GM23248 (cell line): Measurements from ENCODE around the gene TCF12. TPM values are rescaled to one million over a fixed set of nuclear protein-coding genes. Genes with fewer than 3 reads are reported as not detected.
A peak's percentile ranks its signal among the peaks of the same experiment; 100 is the strongest.

ENCODE experiments used
- DNase-seq: peaks from one replicate; pipeline ENCODE4 v3.0.0-alpha.2; 2015
- H2AFZ ChIP-seq: fragments of 200-600 bp; sonication (generic); 2 replicates; pipeline ENCODE4 v1.6.1; 2016; ENCODE audit warnings: antibody characterized with exemption
- H3F3A ChIP-seq: fragments of 200-600 bp; sonication (generic); 2 replicates; pipeline ENCODE4 v1.6.1; 2016; ENCODE audit warnings: mild to moderate bottlenecking, antibody characterized with exemption, mixed run types; ENCODE audit not compliant: insufficient read depth
- H3K27ac ChIP-seq: fragments of 200-600 bp; sonication (generic); 2 replicates; pipeline ENCODE4 v1.5.1; 2016; ENCODE audit warnings: mild to moderate bottlenecking
- H3K27me3 ChIP-seq: fragments of 200-600 bp; sonication (generic); replicated peaks from 2 replicates; pipeline ENCODE4 v1.6.1; 2016; ENCODE audit warnings: mild to moderate bottlenecking; ENCODE audit not compliant: insufficient read depth
- H3K36me3 ChIP-seq: fragments of 200-600 bp; sonication (generic); 2 replicates; pipeline ENCODE4 v1.6.1; 2016; ENCODE audit warnings: low read depth, mild to moderate bottlenecking
- H3K4me1 ChIP-seq: fragments of 200-600 bp; sonication (generic); 2 replicates; pipeline ENCODE4 v1.6.1; 2016; ENCODE audit warnings: mild to moderate bottlenecking; ENCODE audit not compliant: insufficient read depth
- H3K4me2 ChIP-seq: fragments of 200-600 bp; sonication (generic); one replicate; pipeline ENCODE4 v1.6.1; 2016; ENCODE audit warnings: mild to moderate bottlenecking; ENCODE audit not compliant: unreplicated experiment
- H3K4me3 ChIP-seq: fragments of 200-600 bp; sonication (generic); 2 replicates; pipeline ENCODE4 v1.5.1; 2016; ENCODE audit warnings: mild to moderate bottlenecking
- H3K79me2 ChIP-seq: fragments of 200-600 bp; sonication (generic); 2 replicates; pipeline ENCODE4 v1.6.1; 2016; ENCODE audit warnings: mild to moderate bottlenecking; ENCODE audit not compliant: insufficient read depth
- H3K9ac ChIP-seq: fragments of 200-600 bp; sonication (generic); 2 replicates; pipeline ENCODE4 v1.6.1; 2016; ENCODE audit warnings: mild to moderate bottlenecking
- H3K9me2 ChIP-seq: fragments of 200-600 bp; sonication (generic); 2 replicates; pipeline ENCODE4 v1.6.1; 2016; ENCODE audit warnings: mixed run types, mild to moderate bottlenecking, moderate library complexity; ENCODE audit not compliant: insufficient read depth
- H3K9me3 ChIP-seq: fragments of 200-600 bp; sonication (generic); one replicate; pipeline ENCODE4 v1.6.1; 2017; ENCODE audit warnings: low read depth
- H4K20me1 ChIP-seq: fragments of 200-600 bp; sonication (generic); 2 replicates; pipeline ENCODE4 v1.6.0; 2016; ENCODE audit not compliant: insufficient read depth
- EZH2 ChIP-seq: fragments of 200-600 bp; sonication (generic); IDR thresholded peaks from 2 replicates; pipeline ENCODE4 v1.6.1; 2018; ENCODE audit warnings: antibody characterized with exemption, mild to moderate bottlenecking; ENCODE audit not compliant: insufficient read depth, poor library complexity, severe bottlenecking
- EZH2phosphoT487 ChIP-seq: fragments of 200-600 bp; sonication (generic); IDR thresholded peaks from 2 replicates; pipeline ENCODE4 v1.6.1; 2018; ENCODE audit warnings: antibody characterized with exemption, moderate library complexity, mild to moderate bottlenecking, low read depth; ENCODE audit not compliant: insufficient read depth
- WGBS, 2 experiments: methylation state at CpG; one replicate each; pipeline ENCODE4 v1.1.6; 2015 to 2017; ENCODE audit warnings: low lambda C conversion rate in 2 of 2, low coverage in 1 of 2; ENCODE audit errors: missing lambda C conversion rate in 2 of 2; 5-methylcytosine and 5-hydroxymethylcytosine counted together
- in situ Hi-C: fragments of 300-500 bp; cut with MboI; formaldehyde crosslinking; loops from 2 replicates; pipeline ENCODE4 v1.15.0; 2020
- polyA plus RNA-seq: library from polyadenylated mRNA; unstranded; fragments of >200 nt; fragmentation: Nextera tagmentation; extraction: Ambion mirVana; gene quantifications from 2 replicates; pipeline ENCODE4 v1.2.1, GENCODE V29; 2016
- total RNA-seq: library from RNA; depleted of rRNA; stranded (reverse); fragments of >200 nt; shearing (Covaris generic); gene quantifications from 2 replicates; pipeline ENCODE4 v1.2.3, GENCODE V29; 2014

TCF12 gene
- total and polyA plus RNA-seq, 2 experiments from 2014 or later: 53.6 to 58.6 TPM

DNA sequence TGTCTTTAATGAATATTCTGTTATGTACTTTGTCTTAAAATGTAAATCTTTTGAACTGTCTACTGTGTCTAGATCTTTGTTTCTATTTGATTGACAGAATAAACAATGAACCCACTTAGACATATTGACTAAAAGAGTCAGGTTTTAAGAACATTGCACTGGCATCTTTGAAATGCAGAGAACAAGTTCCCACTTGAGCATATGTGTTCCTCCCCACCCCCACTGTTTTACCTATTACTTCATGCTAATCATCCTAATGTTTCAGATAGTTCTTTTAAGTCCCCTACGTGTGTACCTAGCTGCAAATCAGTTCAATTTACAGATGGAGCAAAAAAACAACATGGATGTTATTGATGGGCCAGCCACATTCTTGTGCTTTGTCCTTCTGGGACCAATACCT lies 11.7 kb upstream of the TCF12 start:
- Histone ChIP-seq H4K20me1 (no peaks in the 10 kb centered on the region), H3K27ac (no peak overlapping the region), H3K9ac (no peak overlapping the region), H3F3A (no peaks in the 10 kb centered on the region), H3K27me3 (no peaks in the 10 kb centered on the region), H3K4me2 (no peak overlapping the region), H3K9me2 (no peaks in the 10 kb centered on the region), H3K4me3 (no peak overlapping the region), H2AFZ (no peak overlapping the region), H3K9me3 (no peaks in the 10 kb centered on the region), H3K4me1 (no peaks in the 10 kb centered on the region), H3K79me2 (no peaks in the 10 kb centered on the region), H3K36me3 (no peaks in the 10 kb centered on the region)
- no peak for TF ChIP-seq EZH2
- no peak for TF ChIP-seq EZH2phosphoT487
- DNase-seq: no peak
- in situ Hi-C loops: no loop called here
- 78 to 92% methylated on average over 1 of the region's 1 CpG for WGBS, 2 experiments

DNA sequence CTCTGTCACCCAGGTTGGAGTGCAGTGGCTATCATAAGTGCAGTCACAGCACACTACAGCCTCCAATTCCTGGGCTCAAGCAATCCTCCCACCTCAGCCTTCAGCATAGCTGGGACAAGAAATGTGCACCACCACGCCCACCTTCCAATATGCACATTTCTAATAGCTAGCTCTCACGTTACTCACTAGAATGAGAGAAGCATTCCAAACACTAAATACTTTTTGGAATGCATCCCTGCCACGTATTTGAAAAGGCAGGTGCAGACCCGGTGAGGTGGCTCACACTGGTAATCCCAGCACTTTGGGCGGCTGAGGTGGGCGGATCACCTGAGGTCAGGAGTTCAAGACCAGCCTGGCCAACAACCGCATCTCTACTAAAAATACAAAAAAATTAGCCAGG lies 7.6 kb upstream of the TCF12 start:
- DNase-seq: no peak
- in situ Hi-C loops: no loop called here
- Histone ChIP-seq H3K4me3 (no peak overlapping the region), H3K9me3 (no peaks in the 10 kb centered on the region), H3K4me2 (no peak overlapping the region), H4K20me1 (no peaks in the 10 kb centered on the region), H3K79me2 (no peaks in the 10 kb centered on the region), H3K9me2 (no peaks in the 10 kb centered on the region), H2AFZ (no peak overlapping the region), H3K27me3 (no peaks in the 10 kb centered on the region), H3F3A (no peaks in the 10 kb centered on the region), H3K27ac (no peak overlapping the region), H3K4me1 (no peaks in the 10 kb centered on the region), H3K36me3 (no peaks in the 10 kb centered on the region), H3K9ac (no peak overlapping the region)
- 92 to 94% methylated on average over 7 of the region's 7 CpGs for WGBS, 2 experiments
- TF ChIP-seq EZH2phosphoT487 (no peak), EZH2 (no peak)

DNA sequence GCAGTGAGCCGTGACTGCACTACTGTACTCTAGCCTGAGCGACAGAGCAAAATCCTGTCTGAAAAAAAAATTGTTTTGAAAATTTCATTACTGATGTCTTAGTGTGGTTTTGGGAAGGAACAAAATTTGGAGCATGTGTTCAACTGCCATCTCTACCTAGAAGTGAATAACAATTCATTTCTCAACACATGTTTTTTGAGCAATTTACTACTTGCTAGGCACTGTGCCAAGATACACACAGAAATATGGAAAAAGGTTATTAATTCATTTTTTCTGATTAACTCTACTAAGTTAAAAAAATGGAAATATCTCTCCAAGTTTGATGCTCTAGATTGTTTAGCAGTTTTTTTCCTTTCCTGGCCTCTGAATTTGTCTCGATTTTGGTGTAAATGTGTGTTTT lies 5.2 kb upstream of the TCF12 start:
- Histone ChIP-seq H3K9me3 (no peaks in the 10 kb centered on the region), H4K20me1 (no peaks in the 10 kb centered on the region), H3K9me2 (no peaks in the 10 kb centered on the region), H3K27me3 (no peaks in the 10 kb centered on the region), H3K4me2 (no peak overlapping the region), H3K27ac (no peak overlapping the region), H3K9ac (no peak overlapping the region), H3K4me1 (peaks cover 9% of the 10 kb centered on the region; the same call in 1 of the 2 replicates), H3K36me3 (no peaks in the 10 kb centered on the region), H3K79me2 (peaks cover 14% of the 10 kb centered on the region), H3F3A (0 out of 2 replicates have a peak, but pooled peaks cover 9% of the 10 kb centered on the region), H3K4me3 (no peak overlapping the region), H2AFZ (no peak overlapping the region)
- TF ChIP-seq EZH2: no peak
- no peak for TF ChIP-seq EZH2phosphoT487
- in situ Hi-C loops: no loop called here
- DNase-seq: no peak
- 90 to 97% methylated on average over 3 of the region's 3 CpGs for WGBS, 2 experiments

DNA sequence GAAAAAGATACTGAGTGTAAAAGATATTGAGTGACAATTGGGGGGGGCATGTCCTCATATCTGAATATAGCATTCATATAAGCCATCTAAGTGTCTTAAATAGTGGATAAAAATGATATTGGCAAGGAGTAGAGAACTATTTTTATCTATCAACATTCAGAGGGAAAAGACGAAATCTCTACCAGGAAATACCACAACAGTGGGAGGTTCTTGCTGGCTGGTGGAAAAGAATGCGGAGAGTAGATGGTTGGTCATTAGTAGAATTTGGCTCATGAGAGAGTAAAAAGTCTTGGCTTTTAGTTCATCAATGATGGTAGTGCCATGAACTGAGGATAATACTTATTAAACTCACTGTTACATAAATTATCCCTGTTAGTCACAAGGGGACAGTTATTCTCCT lies 4.8 kb upstream of the TCF12 start:
- in situ Hi-C loops: no loop called here
- WGBS, 2 experiments: 51 to 73% methylated on average over 2 of the region's 2 CpGs
- H3K4me1 ChIP-seq: peaks cover 9% of the 10 kb centered on the region; the same call in 1 of the 2 replicates
- H3K9ac ChIP-seq: no peak overlapping the region
- H3K36me3 ChIP-seq: no peaks in the 10 kb centered on the region
- H3K9me2 ChIP-seq: no peaks in the 10 kb centered on the region
- peaks cover 16% of the 10 kb centered on the region for H3K79me2 ChIP-seq
- peak; percentile 24 for DNase-seq
- no peak for TF ChIP-seq EZH2phosphoT487
- TF ChIP-seq EZH2: no peak
- no peak overlapping the region for H3K4me3 ChIP-seq
- no peaks in the 10 kb centered on the region for H4K20me1 ChIP-seq
- H3K4me2 ChIP-seq: no peak overlapping the region
- 0 out of 2 replicates have a peak, but pooled peaks cover 9% of the 10 kb centered on the region for H3F3A ChIP-seq
- H3K27me3 ChIP-seq: no peaks in the 10 kb centered on the region
- no peaks in the 10 kb centered on the region for H3K9me3 ChIP-seq
- no peak overlapping the region for H3K27ac ChIP-seq
- H2AFZ ChIP-seq: no peak overlapping the region

DNA sequence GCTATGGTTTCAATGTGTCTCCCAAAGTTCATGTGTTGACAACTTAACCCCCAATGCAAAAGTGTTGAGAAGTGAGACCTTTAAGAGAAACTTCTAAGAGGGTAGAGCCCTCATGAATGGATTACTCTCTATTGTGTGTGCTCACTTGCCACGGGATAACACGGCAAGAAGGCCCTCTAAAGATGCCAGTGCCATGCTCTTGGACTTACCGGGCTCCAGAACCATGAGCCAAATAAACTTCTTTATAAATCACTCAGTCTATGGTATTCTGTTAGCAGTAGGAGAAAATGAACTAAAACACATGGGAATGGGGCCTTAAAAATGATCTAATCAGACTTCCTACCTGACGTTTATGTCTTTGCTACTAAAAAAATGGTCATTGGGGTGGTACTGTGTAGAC lies 2.6 kb upstream of the TCF12 start:
- no peaks in the 10 kb centered on the region for H4K20me1 ChIP-seq
- in situ Hi-C loops: no loop called here
- 77 to 79% methylated on average over 4 of the region's 4 CpGs for WGBS, 2 experiments
- H3F3A ChIP-seq: 0 out of 2 replicates have a peak, but pooled peaks cover 9% of the 10 kb centered on the region
- no peaks in the 10 kb centered on the region for H3K27me3 ChIP-seq
- no peak overlapping the region for H3K4me2 ChIP-seq
- H3K79me2 ChIP-seq: peaks cover 38% of the 10 kb centered on the region
- DNase-seq: no peak
- TF ChIP-seq EZH2: no peak
- no peak for TF ChIP-seq EZH2phosphoT487
- no peak overlapping the region for H3K4me3 ChIP-seq
- H3K27ac ChIP-seq: no peak overlapping the region
- no peaks in the 10 kb centered on the region for H3K9me3 ChIP-seq
- H3K9ac ChIP-seq: no peak overlapping the region
- H3K9me2 ChIP-seq: no peaks in the 10 kb centered on the region
- no peaks in the 10 kb centered on the region for H3K36me3 ChIP-seq
- peaks cover 17% of the 10 kb centered on the region for H3K4me1 ChIP-seq
- H2AFZ ChIP-seq: no peak overlapping the region
